Right renal cortex interstitium (tissue), 3 donors: ENCODE data around the gene GNG2. TPM values are rescaled to one million over a fixed set of nuclear protein-coding genes. Genes with fewer than 3 reads are reported as not detected.
A peak's percentile ranks its signal among the peaks of the same experiment; 100 is the strongest.

Source experiments
- DNase-seq, 3 donors: peaks; one replicate each; pipeline ENCODE4 v3.0.0-alpha.2; 2013; ENCODE audit warnings: low read depth in 3 of 3, low spot score in 2 of 3
- polyA plus RNA-seq, 3 donors: library from polyadenylated mRNA; unstranded; fragments of 120-200 nt; gene quantifications; one replicate each; pipeline ENCODE4 v1.2.1, GENCODE V29; 2013; ENCODE audit not compliant: insufficient read length in 3 of 3

Gene GNG2
- 10 to 100 TPM; 72.5 to 83.8 (median 78.3) TPM for polyA plus RNA-seq

DNA sequence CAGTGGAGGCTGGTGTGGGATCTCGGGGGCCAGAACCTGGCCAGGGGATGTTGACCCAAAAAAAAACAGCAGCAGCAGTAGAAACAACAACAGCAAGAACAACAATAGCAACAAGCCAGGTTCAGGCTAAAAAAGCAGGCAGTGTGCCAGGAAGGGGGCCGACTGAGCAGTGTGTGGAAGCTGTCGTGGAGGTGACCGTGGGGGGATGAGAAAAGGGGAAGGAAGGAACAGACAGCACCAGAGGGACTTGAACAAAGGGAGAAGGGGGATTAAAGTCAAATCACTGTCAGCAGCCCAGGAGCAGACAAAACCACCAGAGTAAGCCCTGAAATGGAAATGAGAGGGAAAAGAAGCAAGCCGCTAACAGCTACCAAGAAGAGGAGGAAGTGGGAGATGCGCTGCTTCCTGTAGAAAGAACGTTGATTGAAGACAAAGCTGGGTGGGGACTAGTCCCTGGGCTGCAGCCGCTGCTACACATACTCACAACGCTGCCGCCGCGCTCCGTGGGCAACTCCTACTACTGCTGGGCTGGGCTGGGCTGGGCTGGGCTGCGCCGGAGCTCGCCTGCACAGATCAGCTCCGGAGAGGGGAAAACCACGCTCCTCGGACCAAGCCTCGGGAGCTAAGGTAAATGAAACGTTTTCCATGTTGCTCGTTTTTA lies at the start of gene GNG2:
Gene GNG2, plus strand, starts transcription at position 449 of the 661 bp plus-strand sequence. CDS start 90,067 bp downstream, outside the sequence.
- peak in 1 of 3 donors; percentile 49 for DNase-seq

DNA sequence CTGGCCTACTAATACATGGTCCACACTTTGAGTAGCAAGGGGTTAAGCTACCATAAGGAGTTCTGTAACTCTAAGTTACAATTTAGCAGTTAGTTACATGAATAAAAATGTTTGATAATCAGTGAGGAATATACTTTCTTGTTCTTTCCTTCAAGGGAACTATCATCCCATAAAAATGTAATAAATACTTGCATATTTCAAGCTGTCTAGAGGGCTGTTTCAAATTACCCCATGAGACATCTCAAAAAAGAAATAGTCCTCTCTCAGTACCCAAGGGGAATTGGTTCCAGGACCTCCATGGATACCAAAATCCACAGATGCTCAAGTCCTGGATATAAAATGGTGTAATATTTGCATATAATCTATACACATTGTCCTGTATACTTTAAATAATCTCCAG lies 48.7 kb upstream of the GNG2 start:
- DNase-seq: no peak

DNA sequence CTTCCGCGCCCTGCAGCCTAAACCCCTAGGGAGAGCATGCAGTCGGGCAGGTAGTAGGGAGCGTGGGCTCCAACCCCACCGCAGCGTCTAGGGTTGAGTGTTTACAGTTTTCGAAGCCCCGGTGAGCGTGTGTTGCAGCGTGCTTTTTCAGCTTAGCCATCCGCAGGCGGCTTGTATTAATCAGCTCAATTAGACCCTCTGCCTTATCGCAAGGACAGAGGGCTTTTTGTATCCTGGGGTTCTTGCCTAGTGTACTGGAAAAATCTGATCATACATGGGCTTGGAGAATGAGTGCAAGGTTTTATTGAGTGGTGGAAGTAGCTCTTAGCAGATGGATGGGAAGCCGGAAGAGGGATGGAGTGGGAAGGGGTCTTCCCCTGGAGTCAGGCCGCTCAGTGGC lies 44.4 kb upstream of the GNG2 start:
- no peak for DNase-seq

DNA sequence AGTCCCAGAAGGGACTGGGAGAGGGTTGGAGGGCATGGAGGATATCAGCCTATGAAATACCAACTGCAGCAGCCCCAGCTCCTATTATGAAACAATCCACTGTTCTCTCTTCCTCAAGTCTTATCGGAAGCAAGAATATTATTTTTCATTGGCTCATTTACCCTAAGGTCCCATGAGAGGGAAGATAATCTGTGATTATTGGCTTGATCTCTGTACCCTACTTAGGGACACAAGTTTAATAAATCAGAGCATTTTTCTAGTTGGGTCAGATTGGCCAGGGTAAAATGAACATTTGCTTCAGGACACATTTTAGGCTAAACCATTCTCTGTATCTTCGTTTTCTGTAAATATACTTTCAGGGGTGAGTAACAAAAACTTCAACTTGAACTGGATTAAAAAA lies 43.1 kb upstream of the GNG2 start:
- no peak for DNase-seq

- DNase-seq: no peak
Measured at GRCh38 chr14:51818748-51819380, 41.5 kb upstream of the GNG2 start.

DNA sequence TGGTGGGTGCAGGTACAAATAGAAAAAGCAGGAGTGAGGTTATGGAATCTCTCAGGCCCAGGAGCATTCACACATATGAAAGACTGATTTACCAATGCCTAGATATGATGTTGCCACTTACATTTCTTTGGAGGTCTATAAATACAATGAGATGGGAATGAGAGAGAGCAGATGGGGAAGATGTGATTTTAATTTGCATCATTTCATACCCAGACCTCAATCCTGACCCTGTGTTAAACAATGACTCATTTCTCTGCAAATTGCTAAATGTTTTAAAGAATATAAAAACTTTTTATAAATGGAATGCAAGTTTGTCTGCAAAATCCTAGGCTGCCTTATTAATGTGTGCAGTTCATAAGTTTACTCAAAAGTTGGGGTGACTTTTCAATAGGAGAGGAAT lies 38.6 kb upstream of the GNG2 start:
- no peak for DNase-seq

DNA sequence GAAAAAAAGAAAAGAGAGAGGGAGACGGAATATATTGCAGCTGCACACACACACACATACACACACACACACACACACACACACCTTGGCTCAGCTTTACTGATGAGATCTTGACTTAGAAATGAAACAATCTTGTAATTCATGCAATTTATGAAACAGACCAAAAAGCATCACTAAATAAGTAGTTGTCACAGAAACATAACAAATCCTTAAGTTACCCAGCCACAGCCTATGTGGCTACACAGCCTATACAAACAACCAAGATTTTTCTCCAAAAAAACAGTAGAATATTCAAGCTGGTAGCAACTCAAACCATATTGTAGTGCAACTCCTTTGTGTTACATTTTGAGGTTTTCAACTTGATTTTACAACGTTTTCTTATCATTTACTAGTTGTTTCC lies 37.9 kb upstream of the GNG2 start:
- no peak for DNase-seq

DNA sequence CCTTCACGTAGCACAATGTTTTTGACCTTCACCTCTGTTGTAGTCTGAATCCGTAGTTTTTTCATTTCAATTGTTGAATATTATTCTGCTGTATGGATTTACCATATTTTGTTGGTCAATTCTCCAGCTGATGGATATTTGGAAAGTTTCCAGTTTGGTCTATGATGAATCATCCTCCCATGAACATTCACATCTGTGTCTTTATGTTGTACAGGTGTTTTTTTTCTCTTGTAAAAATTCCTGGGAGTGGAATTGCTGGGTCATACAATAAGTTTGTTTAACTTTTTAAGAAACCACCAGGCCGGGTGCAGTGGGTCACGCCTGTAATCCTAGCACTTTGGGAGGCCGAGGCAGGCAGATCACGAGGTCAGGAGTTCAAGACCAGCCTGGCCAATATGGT lies 36.7 kb upstream of the GNG2 start:
- DNase-seq: no peak

DNA sequence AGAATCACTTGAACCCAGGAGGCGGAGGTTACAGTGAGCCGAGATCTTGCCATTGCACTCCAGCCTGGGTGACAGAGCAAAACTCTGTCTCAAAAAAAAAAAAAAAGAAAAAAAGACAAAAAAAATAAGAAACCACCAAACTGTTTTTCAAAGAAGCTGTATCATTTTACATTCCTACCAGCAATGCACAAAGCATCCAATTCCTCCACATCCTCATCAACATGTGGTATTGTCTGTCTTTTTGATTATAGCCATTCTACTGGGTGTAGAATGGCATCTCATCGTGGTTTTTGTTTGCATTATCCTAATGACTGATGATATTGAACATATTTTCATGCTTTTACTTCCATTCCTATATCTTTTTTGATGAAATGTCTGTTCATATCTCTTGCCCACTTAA lies 36.2 kb upstream of the GNG2 start:
- no peak for DNase-seq

- DNase-seq: no peak
Measured at GRCh38 chr14:51825926-51826325, 34.5 kb upstream of the GNG2 start.

DNA sequence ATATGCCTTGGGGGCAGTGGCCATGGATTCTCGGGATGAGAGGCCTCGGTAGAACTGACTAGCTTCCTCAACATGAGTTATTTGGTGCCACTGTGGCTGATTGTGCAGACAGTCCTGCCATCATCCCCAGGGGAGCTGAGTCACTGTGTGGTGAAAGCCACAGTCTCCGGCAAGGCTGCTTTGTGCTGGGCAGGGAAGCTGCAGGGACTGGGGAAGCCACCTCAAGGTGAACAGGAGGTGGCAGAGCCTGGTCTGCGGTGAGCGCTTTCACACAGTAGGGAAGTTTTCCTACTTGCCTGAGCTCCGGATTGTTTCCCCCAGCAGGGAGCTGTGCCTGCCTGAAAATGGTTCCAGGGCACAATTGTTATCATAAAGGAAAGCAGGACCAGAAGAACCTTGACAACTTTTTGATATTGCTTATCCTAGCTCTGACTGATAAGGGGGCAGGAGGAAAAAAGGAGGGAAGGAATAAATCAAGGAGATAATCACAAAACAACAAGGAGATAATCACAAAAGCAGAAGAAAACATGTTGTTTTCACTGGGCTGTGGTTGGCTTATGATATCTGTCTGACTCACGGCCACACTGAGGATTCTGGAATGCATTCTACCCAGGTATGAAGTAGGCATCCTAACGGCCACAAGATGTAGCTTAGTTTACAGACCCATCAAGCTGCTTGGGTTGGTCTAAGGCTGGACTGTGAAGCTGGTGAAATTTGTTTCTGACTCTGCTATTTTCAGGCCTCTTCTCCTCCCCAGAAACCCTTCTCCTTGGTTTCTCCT lies 32.2 kb upstream of the GNG2 start:
- no peak for DNase-seq

DNA sequence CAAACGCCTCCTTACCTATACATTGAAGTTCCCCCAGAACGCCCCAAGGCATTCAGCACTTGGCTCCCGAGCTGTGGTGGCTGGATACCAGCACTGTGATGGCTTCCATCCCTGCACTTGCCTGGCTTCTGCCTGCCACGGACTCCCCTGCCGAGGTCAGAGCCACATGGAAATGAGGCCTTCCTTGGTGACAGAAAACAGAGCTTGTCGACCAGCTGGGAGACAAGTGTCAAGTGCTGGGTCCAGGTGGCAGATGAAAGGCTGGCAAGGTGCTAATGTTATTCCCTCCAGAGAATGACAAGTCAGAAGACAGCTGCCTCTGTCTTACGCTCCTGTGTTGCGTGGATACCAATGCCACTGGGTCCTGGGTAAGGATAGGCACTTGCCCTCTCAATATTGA lies 26.2 kb upstream of the GNG2 start:
- no peak for DNase-seq

- DNase-seq: no peak
Measured at GRCh38 chr14:51836417-51836816, 24.0 kb upstream of the GNG2 start.

DNA sequence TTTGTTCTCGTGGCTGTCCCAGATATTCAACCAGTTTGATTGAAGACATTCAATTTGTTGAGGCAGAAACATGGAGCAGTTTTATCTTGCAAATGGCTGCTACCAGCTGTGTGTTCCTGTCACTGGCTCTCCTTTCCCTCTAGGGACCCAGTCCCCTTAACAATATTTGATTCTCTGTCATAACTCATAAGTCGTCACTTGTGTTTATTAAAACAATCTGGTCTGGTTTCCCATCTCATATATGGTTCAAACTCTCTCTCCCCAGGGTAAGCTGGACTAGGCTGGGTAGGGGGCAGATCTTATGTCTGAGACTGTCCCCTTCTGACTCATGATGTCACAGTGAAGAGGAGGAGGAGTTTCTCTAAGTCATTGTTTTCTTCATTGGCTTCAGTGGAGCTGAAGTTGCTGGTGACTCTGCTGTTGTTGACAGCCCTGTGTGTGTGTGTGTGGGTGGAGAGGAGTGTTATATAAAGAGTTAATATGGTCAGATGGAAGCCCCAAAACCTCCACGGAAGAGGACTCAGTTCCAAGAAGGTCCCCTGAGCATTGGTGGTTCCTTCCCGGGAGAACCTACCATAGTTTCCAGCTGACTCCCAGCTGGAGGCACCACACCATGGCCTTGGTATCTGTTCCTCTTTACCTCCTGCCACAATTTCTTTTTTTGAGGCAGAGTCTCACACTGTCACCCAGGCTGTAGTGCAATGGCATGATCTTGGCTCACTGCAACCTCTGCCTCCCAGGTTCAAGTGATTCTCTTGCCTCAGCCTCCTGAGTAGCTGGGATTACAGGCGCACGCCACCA lies 16.1 kb upstream of the GNG2 start:
- DNase-seq: no peak

DNA sequence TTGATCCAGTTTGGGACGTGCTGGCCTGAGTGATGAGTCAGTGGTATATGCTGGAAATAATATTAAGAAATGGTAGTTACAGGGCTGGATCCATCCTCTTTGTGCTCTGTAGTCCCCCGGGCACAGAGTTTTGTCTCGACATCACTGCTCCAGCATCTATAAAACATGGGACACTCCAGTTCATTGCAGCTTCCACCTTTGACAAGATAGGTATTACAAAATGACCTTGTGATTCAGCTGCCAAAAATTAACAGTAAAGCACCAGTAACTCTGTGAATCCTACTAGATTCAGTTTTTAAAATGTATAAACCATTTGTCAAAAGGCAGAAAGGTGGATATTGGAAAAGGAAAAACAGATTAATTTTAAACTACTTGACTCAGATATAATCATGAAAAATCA lies 14.6 kb upstream of the GNG2 start:
- no peak for DNase-seq

DNA sequence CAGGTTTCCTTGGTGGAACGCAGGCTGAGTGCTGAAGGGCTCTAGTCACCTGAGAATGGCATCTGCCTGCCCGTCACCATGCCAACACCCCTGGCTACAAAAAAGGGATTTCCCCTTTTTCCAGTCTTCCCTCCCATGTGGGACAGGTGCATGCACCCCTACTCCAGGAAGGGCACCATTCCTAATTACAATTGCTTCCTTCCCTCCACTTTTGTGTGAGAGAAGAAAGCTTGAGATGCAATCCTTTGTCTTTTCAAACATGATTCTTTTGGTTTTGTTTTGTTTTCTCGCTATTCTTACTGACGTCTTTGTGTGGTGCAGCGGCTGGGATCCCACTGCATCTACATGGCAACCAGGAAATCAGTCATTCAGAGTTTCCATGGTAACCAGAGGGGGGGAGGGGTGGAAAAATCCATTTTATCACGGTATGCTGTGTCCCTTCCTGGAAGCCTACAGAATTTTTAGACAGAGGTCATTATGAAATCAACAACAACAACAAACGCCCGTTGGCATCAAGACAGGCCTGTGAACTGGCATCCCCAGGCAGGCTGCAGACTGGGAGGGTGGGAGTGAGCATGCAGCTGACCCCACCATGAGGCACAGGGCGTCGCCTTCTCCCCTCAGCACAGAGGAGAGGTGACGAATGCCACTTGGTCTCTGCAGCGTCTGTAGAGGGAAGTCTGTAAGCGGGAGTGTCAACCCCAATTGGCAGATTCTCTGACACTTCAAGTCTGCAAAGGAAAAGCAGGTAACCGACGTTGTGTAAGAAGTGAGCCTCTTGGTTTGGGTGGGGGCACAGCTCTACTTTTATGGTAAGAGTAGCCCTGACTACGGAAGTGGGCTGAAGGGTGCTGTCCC lies 13.6 kb upstream of the GNG2 start:
- DNase-seq: peak in 1 of 3 donors; percentile 41

- no peak for DNase-seq
Measured at GRCh38 chr14:51847489-51847796, 13.0 kb upstream of the GNG2 start.

GRCh38 chr14:51848120-51848519 lies 12.3 kb upstream of the GNG2 start:
- DNase-seq: no peak

- DNase-seq: no peak
Measured at GRCh38 chr14:51849097-51849496, 11.3 kb upstream of the GNG2 start.

DNA sequence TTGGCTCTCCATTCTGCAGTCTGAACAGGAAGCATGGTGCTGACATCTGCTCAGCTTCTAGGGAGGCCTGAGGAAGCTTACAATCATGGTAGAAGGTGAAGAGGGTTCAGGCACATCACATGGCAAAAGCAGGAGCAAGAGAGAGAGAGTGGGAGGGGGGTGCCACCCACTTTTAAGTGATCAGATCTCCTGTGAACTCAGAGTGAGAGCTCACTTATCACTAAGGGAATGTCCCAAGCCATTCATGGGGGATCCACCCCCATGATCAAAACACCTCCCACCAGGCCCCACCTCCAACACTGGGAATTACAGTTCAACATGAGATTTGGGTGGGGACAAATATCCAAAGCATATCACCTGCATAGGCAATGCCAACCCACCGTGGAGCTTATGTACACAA lies 9.8 kb upstream of the GNG2 start:
- no peak for DNase-seq
